Skeletal muscle tissue (tissue), 4 donors: ENCODE results near the gene PAQR5. TPM values are rescaled to one million over a fixed set of nuclear protein-coding genes. Genes with fewer than 3 reads are reported as not detected.
"Not testable (repeated sequence)": the region's sequence is repeated elsewhere in the genome, so short reads cannot be mapped to it uniquely, and the experiment has no call there.

ENCODE experiments used
- H3K27ac ChIP-seq: one replicate; pipeline ENCODE4 v1.7.0; 2013; ENCODE audit warnings: mild to moderate bottlenecking, low read depth, low read length, inconsistent platforms
- H3K27me3 ChIP-seq, 3 donors: one replicate each; pipeline ENCODE4 v1.7.0; 2013; ENCODE audit warnings: low read length in 3 of 3; ENCODE audit not compliant: control insufficient read depth in 3 of 3, insufficient read depth in 3 of 3
- H3K36me3 ChIP-seq, 3 donors: one replicate each; pipeline ENCODE4 v1.7.0; 2013; ENCODE audit warnings: low read length in 3 of 3; ENCODE audit not compliant: control insufficient read depth in 3 of 3, insufficient read depth in 3 of 3
- H3K4me1 ChIP-seq, 3 donors: one replicate each; pipeline ENCODE4 v1.7.0; 2013; ENCODE audit warnings: low read length in 3 of 3, mild to moderate bottlenecking in 3 of 3; ENCODE audit not compliant: control insufficient read depth in 3 of 3, insufficient read depth in 3 of 3
- H3K4me3 ChIP-seq, 3 donors: one replicate each; pipeline ENCODE4 v1.7.0; 2013; ENCODE audit warnings: low read length in 3 of 3
- H3K9ac ChIP-seq, 3 donors: one replicate each; pipeline ENCODE4 v1.7.0; 2013; ENCODE audit warnings: low read length in 3 of 3, mild to moderate bottlenecking in 3 of 3, moderate library complexity in 2 of 3, low read depth in 1 of 3
- H3K9me3 ChIP-seq, 3 donors: one replicate each; pipeline ENCODE4 v1.7.0; 2013; ENCODE audit warnings: low read length in 3 of 3; ENCODE audit not compliant: control insufficient read depth in 3 of 3
- total RNA-seq: library from RNA; depleted of rRNA; stranded (reverse); fragments of >200 nt; gene quantifications from one replicate; pipeline ENCODE4 v1.2.3, GENCODE V29; 2014
- donor health status: Osteomylitis.

PAQR5 gene
- total RNA-seq, 1 donor from 2014 or later, result under 0.01 TPM

DNA sequence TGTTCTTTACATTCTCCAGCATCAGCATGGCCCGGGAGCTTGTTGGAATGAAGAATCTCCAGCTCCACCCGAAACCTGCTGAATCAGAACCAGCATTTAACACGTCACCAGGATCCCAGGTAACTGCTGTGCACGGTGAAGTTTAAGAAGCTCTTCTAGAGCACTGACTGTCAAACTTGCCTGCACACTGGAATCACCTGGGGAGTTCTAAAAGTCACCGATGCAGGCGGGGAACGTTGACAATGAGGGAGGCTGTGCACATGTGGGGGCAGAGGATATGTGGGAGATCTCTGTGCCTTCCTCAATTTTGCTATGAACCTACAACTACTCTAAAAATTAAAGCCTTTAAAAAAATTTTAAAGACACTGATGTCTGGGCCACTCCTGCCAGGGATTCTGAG is 19.1 kb upstream of the PAQR5 start:
- Histone ChIP-seq H3K36me3 (no peaks in the 10 kb centered on the region), H3K4me3 (no peak overlapping the region), H3K9me3 (no peaks in the 10 kb centered on the region), H3K27ac (no peak overlapping the region), H3K4me1 (peaks cover 3 to 6% (median 4%) of the 10 kb centered on the region in 3 donors), H3K9ac (no peak overlapping the region), H3K27me3 (peaks cover 0 to 5% (median 4%) of the 10 kb centered on the region in 3 donors)

DNA sequence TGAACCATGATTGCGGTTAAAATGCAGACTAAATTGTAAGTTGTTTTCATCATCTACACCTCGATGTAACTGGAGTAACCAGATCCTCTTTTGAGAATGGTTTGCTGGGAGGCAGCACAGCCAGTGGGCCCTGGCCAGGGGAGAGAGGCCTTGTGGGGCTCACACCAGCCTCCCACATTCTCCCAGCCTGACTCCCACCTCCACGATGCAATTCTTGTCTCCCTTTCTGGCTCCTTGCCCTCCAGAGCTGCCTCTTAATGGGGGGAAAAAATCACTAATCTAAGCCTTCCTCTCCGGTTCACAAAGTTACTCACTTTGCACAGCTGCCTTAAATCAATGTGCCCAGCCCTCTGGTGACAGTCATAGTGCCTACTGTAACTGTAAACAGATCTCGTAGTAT is 17.9 kb upstream of the PAQR5 start:
- Histone ChIP-seq H3K9me3 (no peaks in the 10 kb centered on the region), H3K27me3 (peaks cover 0 to 5% (median 4%) of the 10 kb centered on the region in 3 donors), H3K9ac (no peak overlapping the region), H3K36me3 (no peaks in the 10 kb centered on the region), H3K4me1 (peaks cover 3 to 6% (median 4%) of the 10 kb centered on the region in 3 donors), H3K4me3 (no peak overlapping the region), H3K27ac (no peak overlapping the region)

DNA sequence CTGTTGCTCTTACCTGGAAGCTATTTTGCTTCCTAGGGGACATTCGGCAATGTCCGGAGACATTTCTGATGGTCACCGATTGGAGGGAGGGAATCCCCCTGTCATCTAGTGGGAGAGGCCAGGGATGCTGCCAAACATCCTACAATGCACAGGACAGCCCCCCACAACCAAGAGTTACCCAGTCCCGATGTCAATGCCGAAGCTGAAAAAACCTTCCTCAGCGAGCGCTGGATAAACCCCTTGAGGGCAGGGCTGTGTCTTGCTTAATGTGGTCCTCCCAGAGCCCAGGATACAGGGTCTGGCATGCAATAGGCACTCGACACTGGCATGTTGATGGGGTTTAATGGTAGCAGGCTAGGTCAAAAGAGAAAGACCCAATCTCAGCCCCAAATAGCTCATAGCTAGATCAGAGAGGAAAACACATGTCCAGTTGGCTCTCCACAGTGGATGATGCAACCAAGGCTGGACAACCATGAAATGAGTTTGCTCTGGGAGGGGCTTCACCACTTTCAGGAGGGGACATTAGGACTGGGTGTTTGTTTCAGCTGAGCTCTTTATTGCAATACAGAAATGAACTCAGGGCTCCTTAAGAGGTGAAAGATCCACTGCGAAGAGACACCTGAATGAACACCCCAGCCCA is 16.5 kb upstream of the PAQR5 start:
- Histone ChIP-seq H3K4me1 (no peaks in the 10 kb centered on the region), H3K27ac (no peak overlapping the region), H3K4me3 (no peak overlapping the region), H3K36me3 (no peaks in the 10 kb centered on the region), H3K27me3 (peaks cover 0 to 5% (median 4%) of the 10 kb centered on the region in 3 donors), H3K9me3 (no peaks in the 10 kb centered on the region), H3K9ac (no peak overlapping the region)

DNA sequence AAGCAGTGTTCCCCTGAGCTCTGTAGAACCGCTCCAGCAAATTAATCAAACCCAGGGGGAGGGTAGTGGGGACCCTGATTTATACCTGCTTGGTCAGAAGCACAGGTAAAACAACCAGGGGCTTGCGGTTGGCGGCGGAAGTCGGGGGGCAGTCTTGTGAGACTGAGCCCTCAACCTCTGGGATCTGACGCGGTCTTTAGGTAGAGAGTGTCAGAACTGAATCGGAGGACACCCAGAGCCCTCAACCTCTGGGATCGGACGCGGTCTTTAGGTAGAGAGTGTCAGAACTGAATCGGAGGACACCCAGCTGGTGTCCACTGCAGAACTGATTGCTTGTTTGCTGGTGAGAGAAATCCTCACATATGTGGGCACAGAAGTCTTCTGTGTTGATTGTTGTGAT is 12.9 kb upstream of the PAQR5 start:
- H3K36me3 ChIP-seq, result no peaks in the 10 kb centered on the region
- H3K4me1 ChIP-seq, result no peaks in the 10 kb centered on the region
- no peak overlapping the region for H3K27ac ChIP-seq
- H3K4me3 ChIP-seq, result no peak overlapping the region
- no peaks in the 10 kb centered on the region for H3K9me3 ChIP-seq
- H3K27me3 ChIP-seq, result no peaks in the 10 kb centered on the region
- no peak overlapping the region for H3K9ac ChIP-seq

DNA sequence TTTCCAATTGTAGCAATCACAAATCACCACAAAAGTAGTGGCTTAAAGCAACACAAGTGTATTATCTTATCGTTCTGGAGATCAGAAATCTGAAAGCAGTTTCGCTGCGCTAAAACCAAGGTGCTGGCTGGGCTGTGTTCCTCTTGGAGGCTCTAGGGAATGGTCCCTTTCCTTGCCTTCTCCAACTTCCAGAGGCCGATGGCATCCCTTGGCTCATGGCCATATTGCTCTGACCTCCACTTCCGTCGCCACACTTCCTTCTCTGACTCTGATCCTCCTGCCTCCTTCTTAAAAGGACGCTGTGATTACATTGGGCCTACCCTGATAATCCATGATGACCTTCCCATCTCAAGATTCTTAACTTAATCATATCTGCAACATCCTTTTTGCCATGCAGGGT is 10.7 kb upstream of the PAQR5 start:
- no peak overlapping the region for H3K4me3 ChIP-seq
- no peaks in the 10 kb centered on the region for H3K9me3 ChIP-seq
- H3K27ac ChIP-seq, result no peak overlapping the region
- H3K27me3 ChIP-seq, result no peaks in the 10 kb centered on the region
- H3K4me1 ChIP-seq, result no peaks in the 10 kb centered on the region
- no peak overlapping the region for H3K9ac ChIP-seq
- no peaks in the 10 kb centered on the region for H3K36me3 ChIP-seq

DNA sequence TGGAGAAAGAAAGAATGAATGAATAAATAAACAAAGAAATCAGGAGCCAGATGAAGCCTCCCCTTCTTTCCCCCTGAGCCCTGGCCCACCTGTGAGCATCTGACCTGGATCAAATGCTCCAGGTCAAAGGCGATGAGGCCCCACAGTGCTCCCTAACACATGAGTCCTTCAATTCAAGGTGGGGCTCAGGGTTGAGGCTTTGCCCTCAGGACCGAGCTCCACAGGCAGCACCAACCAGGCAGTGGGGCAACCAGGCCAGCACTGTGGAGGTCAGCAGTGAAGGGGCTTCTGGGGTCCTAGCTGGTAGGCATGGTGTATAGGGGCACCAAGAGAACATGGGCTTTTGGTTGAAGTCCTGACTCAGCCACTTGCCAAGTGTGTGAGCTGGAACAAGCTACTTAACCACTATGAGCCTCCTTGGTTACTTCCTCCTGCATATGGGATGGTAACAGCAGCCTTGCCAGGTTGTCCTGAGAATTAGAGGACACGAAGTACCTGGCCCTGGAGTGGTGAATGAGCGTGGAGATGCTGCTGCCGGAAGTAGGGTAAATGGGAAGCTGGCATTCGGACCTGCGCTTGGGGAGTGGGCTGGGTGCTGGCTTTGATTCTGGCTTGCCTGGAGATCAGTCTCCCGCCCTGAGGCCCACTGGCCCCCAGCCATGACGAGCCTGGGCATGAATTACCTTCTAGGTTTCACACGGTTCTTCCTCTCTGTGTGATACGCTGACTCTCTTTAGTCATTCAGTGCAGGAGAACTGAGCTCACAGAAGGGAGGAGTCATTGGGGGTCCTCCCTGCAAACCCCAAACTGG is 10.0 kb upstream of the PAQR5 start:
- Histone ChIP-seq H3K36me3 (no peaks in the 10 kb centered on the region), H3K9ac (no peak overlapping the region), H3K4me3 (no peak overlapping the region), H3K9me3 (no peaks in the 10 kb centered on the region), H3K27ac (no peak overlapping the region), H3K4me1 (no peaks in the 10 kb centered on the region), H3K27me3 (no peaks in the 10 kb centered on the region)

DNA sequence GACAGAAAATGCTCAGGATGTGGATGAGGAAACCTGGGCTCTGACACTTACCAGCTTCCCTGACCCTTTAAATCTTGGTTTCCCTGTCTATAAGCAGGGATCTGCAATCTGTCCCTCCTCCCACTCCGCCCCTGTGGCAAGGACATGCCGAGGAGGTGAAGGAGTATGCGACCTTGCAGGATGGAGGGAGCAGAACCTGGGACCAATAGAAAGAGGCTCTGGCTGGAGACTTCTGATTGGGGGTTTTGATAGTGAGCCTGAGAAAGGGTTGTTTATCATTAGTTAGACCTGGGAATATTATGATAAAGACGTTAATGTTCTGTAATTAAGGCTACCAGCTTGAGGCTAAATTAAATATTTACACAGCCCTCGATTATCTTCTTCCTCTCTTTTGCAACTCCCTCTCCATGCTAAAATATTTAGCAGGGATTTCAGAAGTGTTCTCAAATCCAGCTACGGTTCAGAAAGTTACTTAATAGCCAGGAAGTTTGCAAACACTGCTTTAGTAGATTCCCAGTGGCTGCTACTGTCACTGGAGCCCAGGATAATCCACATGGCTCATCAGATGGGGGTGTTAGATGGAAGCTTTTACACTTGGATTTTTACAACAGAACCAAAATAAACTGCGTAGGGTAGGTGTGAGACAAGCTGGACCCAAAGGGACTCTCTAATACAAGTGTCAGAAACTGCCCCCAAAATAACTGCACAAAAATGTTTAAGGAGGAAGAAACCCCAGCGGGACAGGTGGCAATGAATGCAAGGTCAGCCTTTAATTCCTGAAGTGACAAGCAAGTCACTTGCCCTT is 9.2 kb upstream of the PAQR5 start:
- Histone ChIP-seq H3K27me3 (no peaks in the 10 kb centered on the region), H3K36me3 (no peaks in the 10 kb centered on the region), H3K4me3 (no peak overlapping the region), H3K4me1 (no peaks in the 10 kb centered on the region), H3K9me3 (no peaks in the 10 kb centered on the region), H3K27ac (no peak overlapping the region), H3K9ac (no peak overlapping the region)

DNA sequence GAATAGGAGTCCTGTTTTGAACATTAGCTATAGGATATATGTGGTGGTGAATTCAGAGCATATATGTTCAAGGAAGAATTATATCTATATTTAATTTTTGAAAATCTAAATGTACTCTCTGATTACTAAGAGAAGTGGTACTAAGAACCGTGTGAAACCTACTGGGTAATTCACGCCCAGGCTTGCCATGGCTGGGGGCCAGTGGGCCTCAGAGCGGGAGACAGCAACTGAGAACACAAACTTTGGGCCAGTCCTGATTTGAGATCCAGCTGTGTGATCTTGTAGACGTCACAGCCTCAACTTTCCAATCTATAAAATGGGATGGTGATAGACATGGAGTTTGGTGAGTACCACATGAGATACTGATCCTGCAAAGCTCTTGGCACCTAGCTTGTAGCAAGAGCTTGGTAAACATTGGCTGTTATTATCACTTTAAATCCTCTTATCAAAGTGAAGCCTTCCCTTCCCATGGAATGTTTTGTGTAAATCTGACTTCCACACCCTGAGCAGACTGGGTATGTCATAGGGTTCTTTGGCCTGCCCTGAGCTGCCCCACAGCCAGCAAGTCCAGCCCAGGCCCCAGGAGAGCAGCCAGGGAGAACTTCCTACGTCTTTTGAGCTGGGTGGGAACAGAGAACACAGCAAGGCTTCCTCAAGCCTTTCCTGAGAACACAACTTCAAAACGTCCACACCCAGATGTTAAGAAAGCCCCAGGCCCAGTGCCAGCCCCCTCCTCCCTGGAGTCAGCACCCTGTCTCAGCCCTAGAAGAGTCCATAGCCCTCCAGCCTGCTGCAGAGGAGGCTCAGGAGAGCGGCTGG is 8.2 kb upstream of the PAQR5 start:
- Histone ChIP-seq H3K4me1 (no peaks in the 10 kb centered on the region), H3K4me3 (no peak overlapping the region), H3K9me3 (peaks cover 0 to 3% (median 0%) of the 10 kb centered on the region in 3 donors), H3K9ac (no peak overlapping the region), H3K27me3 (peaks cover 0 to 3% (median 2%) of the 10 kb centered on the region in 3 donors), H3K27ac (no peak overlapping the region), H3K36me3 (no peaks in the 10 kb centered on the region)

DNA sequence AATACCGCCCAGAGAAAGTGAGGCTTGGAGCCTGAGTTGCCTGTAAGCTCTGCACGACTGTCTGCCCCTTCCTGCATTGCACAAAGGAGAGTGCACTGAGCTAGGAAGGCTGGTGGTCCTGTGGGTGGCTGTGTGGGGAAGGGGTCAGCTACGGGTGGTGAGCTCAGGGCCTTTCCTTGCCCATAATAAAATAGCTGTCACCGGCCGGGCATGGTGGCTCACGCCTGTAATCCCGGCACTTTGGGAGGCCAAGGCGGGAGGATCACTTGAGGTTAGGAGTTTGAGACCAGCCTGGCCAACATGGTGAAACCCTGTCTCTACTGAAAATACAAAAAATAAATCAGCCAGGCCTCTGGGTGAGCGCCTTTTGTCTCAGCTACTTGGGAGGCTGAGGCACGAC is 7.1 kb upstream of the PAQR5 start:
- H3K4me3 ChIP-seq, H3K9ac ChIP-seq, H3K4me1 ChIP-seq, H3K27ac ChIP-seq, H3K27me3 ChIP-seq, H3K9me3 ChIP-seq, H3K36me3 ChIP-seq: not testable (repeated sequence)
